ENCODE results near the gene AMIGO3.
"Not testable (repeated sequence)": the region's sequence is repeated elsewhere in the genome, so short reads cannot be mapped to it uniquely, and the experiment has no call there.

The AMIGO3 gene

DNA sequence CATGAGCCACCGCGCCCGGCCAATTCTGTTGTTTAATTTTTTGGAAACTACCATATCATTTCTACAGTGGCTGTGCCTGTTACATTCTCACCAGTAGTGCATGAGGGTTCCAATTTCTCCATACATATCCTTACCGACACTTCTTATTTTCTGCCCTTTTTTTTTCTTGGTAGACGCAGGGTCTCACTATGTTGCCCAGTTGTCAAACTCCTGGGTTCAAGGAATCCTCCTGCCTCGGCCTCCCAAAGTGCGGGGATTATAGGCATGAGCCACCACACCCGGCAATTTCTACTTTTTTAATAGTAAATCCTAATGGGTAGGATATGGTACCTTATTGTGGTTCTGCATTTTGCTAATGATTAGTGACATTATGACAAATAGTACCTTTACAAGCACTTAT lies 9.6 kb downstream of the AMIGO3 start:
- DNase-seq (no peak), ATAC-seq (no peak)

GRCh38 chr3:49707113-49707480 lies 12.4 kb downstream of the AMIGO3 start:
- DNase-seq (no peak), ATAC-seq (no peak)

DNA sequence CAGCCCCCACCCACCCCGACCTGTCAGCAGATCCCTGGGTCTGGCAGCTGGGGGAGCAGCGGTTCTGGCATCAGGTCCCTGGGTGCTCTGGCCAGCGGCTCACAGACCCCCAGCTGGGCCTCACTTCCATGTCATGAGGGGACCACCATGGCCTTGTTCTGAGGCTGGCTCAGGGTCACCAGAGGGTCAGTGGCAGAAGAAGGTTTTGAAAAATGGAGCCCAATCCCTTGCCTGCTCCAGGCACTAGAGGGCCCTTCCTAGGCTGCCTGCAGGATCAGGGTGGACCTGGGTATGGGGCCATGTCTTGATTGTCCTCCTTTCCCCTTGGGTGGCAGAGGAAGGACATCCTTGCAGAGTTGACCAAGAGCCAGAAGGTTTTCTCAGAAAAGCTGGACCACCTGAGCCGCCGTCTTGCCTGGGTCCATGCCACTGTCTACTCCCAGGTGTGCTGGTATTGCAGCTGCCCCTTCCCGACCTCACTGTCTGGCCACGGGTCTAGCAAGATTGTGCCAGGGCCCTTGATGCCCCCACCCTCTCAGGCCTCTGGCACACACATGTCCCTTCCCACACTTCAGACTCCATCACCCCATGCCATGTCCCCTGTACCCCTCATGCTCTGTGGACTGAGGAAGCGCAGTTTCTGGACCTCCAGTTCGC lies 12.9 kb downstream of the AMIGO3 start:
- ATAC-seq (no peak), DNase-seq (no peak)

DNA sequence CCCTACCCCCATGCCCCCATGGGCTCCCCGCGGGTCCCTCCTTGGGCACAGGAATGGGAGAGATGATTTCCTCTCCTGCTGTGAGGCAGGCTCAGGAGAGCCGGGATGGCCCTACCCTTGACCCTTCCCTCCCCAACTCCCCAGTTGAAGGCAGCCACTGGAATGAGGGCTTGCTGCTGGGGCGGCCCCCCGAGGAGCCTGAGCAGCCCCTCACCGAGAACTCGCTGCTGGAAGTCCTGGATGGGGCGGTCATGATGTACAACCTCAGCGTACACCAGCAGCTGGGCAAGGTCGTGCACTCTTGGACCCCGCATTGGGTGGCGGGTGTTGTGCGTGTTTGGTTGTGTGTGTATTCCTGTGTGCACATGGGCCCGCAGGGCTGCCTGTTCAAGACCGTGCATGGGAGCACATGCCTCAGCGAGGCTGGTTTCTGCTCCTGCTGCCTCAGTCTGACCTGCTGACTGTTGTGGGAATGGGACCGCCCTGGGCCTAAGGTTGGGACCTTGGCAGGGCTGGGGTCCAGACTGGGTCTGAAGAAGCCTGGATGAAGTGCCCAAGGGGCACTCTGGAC lies 14.0 kb downstream of the AMIGO3 start:
- DNase-seq = no peak
- no peak for ATAC-seq

GRCh38 chr3:49704629-49705028 lies 14.9 kb downstream of the AMIGO3 start:
- DNase-seq (no peak), ATAC-seq (no peak)

GRCh38 chr3:49703956-49704355 lies 15.5 kb downstream of the AMIGO3 start:
- DNase-seq = no peak
- no peak for ATAC-seq

GRCh38 chr3:49703443-49703927 lies 16.0 kb downstream of the AMIGO3 start:
- ATAC-seq (peak; percentile 84), DNase-seq (peak; percentile 66)

- ATAC-seq = no peak
These were observed 16.8 kb downstream of the AMIGO3 start for GRCh38 chr3:49702672-49703071.

DNA sequence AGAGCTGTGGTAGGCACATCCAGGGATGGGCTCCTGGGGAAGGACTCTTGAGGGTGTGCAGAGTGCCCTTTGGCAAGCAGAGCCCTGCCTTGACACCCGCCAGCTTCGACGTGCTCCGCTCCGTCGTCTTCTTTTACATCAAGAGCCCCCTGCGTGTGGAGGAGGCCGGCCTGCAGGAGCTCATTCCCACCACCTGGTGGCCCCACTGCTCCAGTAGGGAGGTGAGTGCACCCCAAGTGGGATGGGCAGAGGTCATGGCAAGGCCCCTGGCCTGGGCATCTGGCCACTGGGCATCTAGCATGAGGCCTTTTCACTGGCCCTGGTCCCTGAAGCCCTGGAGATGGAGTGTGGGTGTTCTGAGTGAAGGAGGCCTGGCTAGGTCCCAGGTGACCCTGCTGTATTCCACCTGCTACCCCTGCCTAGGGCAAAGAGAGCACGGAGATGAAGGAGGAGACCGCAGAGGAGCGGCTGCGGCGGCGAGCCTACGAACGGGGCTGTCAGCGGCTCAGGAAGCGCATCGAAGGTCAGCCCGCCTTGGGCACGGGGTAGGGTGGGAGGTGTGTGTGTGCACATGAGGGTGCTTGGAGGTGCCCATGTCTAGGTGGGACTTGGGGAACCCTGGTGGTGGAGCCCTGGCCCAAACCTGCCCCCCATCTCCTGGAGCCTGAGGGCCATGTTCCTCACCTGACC lies 18.0 kb downstream of the AMIGO3 start:
- ATAC-seq (no peak), DNase-seq (no peak)

More at GRCh38 chr3:49702672-49703071, 16.8 kb downstream of the AMIGO3 start:
- no peak for DNase-seq

DNA sequence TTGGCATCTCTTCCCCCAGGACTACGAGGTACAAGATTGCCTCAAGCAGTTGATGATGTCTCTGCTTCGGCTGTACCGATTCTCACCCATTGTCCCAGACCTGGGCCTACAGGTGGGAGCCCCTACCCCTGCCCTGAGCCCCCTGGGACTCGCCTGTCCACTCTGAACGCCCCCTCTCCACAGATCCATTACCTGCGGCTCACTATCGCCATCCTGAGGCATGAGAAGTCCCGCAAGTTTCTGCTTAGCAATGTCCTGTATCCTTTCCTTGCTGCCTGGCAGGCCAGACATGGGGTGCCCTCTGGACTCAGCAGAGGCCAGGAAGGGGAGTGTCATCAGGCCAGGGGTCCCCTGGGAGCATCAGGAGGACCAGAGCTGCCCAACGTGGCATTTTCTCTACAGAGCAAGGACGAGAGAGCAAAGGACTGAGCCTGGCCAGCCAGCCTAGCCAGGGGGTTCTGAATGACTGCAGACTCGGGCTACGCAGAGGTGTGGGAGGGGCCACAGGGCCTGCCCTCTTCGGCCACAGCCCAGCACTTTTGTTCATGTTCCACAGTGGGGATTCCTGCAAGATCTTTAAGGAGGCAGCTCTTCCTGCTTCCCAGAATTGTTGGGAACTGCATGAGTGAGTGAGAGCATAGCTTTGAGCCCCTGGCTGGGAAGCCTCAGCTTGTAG lies 18.9 kb downstream of the AMIGO3 start:
- no peak for DNase-seq
- ATAC-seq = no peak

- ATAC-seq = no peak
- no peak for DNase-seq
These were observed 19.5 kb downstream of the AMIGO3 start for GRCh38 chr3:49700014-49700413.

- DNase-seq (no peak), ATAC-seq (no peak)
These were observed 20.1 kb downstream of the AMIGO3 start for GRCh38 chr3:49699281-49699979.

DNA sequence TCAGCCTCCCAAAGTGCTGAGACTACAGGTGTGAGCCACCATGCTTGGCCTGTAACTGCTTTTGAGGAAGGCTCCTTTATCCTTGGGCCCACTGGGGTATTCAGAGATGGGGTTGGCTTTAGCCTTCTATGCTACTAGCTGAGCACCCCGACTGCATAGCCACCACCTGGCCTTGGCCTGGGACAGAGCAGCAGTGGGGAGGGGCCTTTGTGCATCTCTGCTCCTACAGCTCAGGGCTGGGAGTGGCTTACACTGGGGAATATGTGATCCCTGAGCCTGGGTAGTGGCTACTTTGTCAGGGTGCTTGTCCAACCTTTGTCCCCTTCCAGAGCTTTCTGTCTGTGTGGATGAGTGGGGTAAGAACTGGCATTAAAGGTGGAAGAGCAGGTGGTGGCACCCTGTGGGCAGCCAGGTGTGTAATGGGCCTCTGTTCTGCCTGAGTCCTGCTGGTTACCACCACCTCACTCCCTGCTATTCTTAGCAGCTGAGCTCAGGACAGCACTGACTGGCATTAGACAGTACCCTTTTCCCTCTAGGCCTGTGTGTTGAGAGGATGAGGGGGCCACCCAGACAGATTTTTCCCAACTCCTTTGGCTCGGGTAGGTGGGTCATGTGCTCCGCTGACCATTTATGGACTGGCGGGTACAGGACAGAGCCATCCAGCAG lies 24.0 kb downstream of the AMIGO3 start:
- not testable (repeated sequence) for ATAC-seq, DNase-seq

DNA sequence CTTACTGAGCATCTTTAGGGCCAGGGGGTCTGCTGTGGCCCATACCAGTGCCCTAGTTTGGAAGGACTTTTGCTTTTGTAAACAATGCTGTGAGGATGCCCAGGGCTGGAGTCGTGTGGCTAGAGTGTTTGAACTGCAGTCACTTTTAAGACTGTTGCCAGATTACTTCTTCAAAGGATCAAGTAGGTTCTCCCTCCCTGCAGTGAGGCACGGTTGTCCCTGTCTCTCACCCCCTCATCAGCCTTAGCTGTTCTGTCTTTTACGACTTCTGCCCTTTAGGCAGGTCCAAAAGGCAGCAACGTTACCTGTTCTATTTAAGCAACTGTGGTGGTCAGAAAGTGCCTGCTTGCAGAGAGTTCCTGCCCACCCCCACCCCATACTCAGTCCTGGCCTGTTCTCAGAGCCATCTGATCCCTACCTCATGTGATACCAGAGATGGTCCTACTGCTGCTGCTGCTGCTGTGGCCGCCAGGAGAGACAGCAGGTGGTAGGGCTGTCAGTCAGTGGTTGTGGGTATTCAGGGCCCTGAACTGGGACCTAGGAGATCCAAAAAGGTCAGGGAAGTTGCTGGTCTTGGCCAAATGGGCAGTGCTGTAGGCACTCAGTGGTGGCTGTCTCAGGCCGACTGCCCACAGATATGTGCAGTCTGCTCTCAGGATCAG lies 24.9 kb downstream of the AMIGO3 start:
- ATAC-seq, DNase-seq: not testable (repeated sequence)

DNA sequence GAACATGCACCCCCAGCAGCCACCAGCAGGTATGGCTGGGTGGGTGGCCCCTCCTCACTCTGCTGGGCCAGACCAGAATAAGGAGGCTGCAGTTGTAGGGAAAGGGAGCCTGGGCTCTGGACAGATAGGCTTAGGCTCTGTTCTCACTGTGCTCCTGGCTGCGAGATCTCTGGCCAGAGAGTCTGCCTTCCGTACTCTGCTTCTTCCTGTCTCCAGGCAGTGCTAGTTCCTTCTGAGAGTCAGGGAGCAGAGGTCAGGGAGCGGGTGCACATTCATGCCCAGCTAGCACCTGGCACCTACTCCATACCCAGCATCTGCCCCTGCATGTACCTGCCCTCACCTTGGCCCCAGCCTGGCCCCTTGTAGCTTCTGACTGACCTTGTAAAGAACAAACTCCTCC lies 28.0 kb downstream of the AMIGO3 start:
- not testable (repeated sequence) for ATAC-seq, DNase-seq

GRCh38 chr3:49690856-49691255 lies 28.6 kb downstream of the AMIGO3 start:
- not testable (repeated sequence) for DNase-seq, ATAC-seq

GRCh38 chr3:49689908-49690624 lies 29.4 kb downstream of the AMIGO3 start:
- ATAC-seq, DNase-seq: not testable (repeated sequence)

- peak; percentile 71 for ATAC-seq
- DNase-seq = peak; percentile 96
These were observed 30.2 kb downstream of the AMIGO3 start, which contains the start of the genes MST1 and RNF123 for GRCh38 chr3:49689046-49689907. Gene MST1, minus strand, starts transcription at chr3:49689474. Its CDS starts 783 bp downstream, at chr3:49688691. Gene RNF123, plus strand, starts transcription at chr3:49689557. Its CDS starts 1,609 bp downstream, at chr3:49691166.

All from stimulated activated naive CD8-positive, alpha-beta T cell treated with anti-CD3 and anti-CD28 coated beads, Interleukin-15, Interleukin-2, amounts not matched to agents 100 U/mL and 50 U/mL, for 24 hours (primary cell).